Sigmoid colon (tissue), 4 donors: Measurements from ENCODE around the gene RHOT1.

ENCODE experiments used
- POLR2AphosphoS5 ChIP-seq, 4 donors: sonication (generic); formaldehyde crosslinking; IDR thresholded peaks; one replicate each; pipeline ENCODE4 v1.6.1; 2017; ENCODE audit warnings: antibody characterized with exemption in 4 of 4
- TF ChIP-seq, protein P1 (sequence below), 4 experiments: fragments of 450-650 bp in 3 of 4; fragments of 200-600 bp in 1 of 4; IDR thresholded peaks; one replicate each; pipeline ENCODE4 v1.5.1; 2016 to 2019; ENCODE audit warnings: antibody characterized with exemption in 4 of 4, mild to moderate bottlenecking in 3 of 4, moderate library complexity in 2 of 4

GRCh38 chr17:32271844-32272243 is 129.5 kb downstream of the RHOT1 start:
- TF ChIP-seq, protein P1, sequence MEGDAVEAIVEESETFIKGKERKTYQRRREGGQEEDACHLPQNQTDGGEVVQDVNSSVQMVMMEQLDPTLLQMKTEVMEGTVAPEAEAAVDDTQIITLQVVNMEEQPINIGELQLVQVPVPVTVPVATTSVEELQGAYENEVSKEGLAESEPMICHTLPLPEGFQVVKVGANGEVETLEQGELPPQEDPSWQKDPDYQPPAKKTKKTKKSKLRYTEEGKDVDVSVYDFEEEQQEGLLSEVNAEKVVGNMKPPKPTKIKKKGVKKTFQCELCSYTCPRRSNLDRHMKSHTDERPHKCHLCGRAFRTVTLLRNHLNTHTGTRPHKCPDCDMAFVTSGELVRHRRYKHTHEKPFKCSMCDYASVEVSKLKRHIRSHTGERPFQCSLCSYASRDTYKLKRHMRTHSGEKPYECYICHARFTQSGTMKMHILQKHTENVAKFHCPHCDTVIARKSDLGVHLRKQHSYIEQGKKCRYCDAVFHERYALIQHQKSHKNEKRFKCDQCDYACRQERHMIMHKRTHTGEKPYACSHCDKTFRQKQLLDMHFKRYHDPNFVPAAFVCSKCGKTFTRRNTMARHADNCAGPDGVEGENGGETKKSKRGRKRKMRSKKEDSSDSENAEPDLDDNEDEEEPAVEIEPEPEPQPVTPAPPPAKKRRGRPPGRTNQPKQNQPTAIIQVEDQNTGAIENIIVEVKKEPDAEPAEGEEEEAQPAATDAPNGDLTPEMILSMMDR (IDR thresholded peaks at IDR 0.05) = no peak
- TF ChIP-seq POLR2AphosphoS5 (IDR thresholded peaks at IDR 0.05) = no peak
